GM23248 (cell line): ENCODE data around the gene HABP2.

Experiments used
- EZH2 ChIP-seq: fragments of 200-600 bp; sonication (generic); IDR thresholded peaks from 2 replicates; pipeline ENCODE4 v1.6.1; 2018; ENCODE audit warnings: antibody characterized with exemption, mild to moderate bottlenecking; ENCODE audit not compliant: insufficient read depth, poor library complexity, severe bottlenecking
- EZH2phosphoT487 ChIP-seq: fragments of 200-600 bp; sonication (generic); IDR thresholded peaks from 2 replicates; pipeline ENCODE4 v1.6.1; 2018; ENCODE audit warnings: antibody characterized with exemption, moderate library complexity, mild to moderate bottlenecking, low read depth; ENCODE audit not compliant: insufficient read depth

DNA sequence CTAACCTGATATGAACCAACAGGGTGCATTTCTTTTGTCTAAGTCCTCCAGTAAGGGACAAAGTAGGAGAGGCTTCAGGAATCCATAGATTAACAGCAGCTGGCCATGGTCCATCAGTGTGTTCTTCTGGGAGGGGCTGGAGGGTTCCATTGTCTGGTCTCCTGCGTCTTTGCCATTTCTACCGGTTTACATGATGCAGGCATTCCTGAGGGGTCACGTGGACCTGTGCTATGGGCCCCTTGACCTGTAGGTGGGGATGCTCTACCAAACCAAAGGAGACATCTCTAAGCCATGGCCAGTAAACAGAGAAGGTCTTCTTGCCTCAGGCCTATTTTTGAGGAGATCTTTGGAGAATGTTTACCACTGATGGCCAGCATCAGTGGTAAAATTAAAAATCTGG lies 28.7 kb upstream of the HABP2 start:
- TF ChIP-seq EZH2phosphoT487 (no peak), EZH2 (no peak)
